CD4-positive, alpha-beta T cell treated with Interleukin-15 for 4 hours (primary cell): ENCODE data around the gene KIF26A.

Experiments
- DNase-seq: peaks from one replicate; pipeline ENCODE4 v3.0.0-alpha.2; 2020; ENCODE audit warnings: low spot score

KIF26A gene

GRCh38 chr14:104209985-104210816 is 71.8 kb downstream of the KIF26A start:
- no peak for DNase-seq

- DNase-seq, result no peak
Observed at GRCh38 chr14:104210817-104211195, 72.4 kb downstream of the KIF26A start.

- no peak for DNase-seq
Observed at GRCh38 chr14:104211215-104211614, 72.8 kb downstream of the KIF26A start.

- DNase-seq, result no peak
Observed at GRCh38 chr14:104211741-104212140, 73.4 kb downstream of the KIF26A start.

GRCh38 chr14:104212206-104213095 is 74.1 kb downstream of the KIF26A start:
- no peak for DNase-seq

- no peak for DNase-seq
Observed at GRCh38 chr14:104213301-104214034, 75.1 kb downstream of the KIF26A start.

- DNase-seq, result no peak
Observed at GRCh38 chr14:104214431-104215218, 76.2 kb downstream of the KIF26A start.

- no peak for DNase-seq
Observed at GRCh38 chr14:104215706-104216334, 77.4 kb downstream of the KIF26A start.

GRCh38 chr14:104216457-104216856 is 78.1 kb downstream of the KIF26A start:
- DNase-seq, result no peak

GRCh38 chr14:104217486-104218360 is 79.3 kb downstream of the KIF26A start:
- no peak for DNase-seq

GRCh38 chr14:104218361-104219180 is 80.2 kb downstream of the KIF26A start:
- no peak for DNase-seq

- DNase-seq, result no peak
Observed at GRCh38 chr14:104219731-104220214, 81.4 kb downstream of the KIF26A start.

GRCh38 chr14:104220215-104221070 is 82.1 kb downstream of the KIF26A start:
- no peak for DNase-seq

- no peak for DNase-seq
Observed at GRCh38 chr14:104221071-104221625, 82.8 kb downstream of the KIF26A start.

- DNase-seq, result no peak
Observed at GRCh38 chr14:104221636-104222369, 83.4 kb downstream of the KIF26A start.

- no peak for DNase-seq
Observed at GRCh38 chr14:104222396-104223036, 84.1 kb downstream of the KIF26A start.
